Mesodermal cell (in vitro differentiated cells): ENCODE measurements around the gene DPP8.
"Not testable (repeated sequence)": the region's sequence is repeated elsewhere in the genome, so short reads cannot be mapped to it uniquely, and the experiment has no call there.

ENCODE experiments used
- H3K27ac ChIP-seq: 2 replicates; pipeline ENCODE4 v1.7.0; 2013; ENCODE audit warnings: mild to moderate bottlenecking, low read depth, low read length, moderate library complexity; ENCODE audit not compliant: severe bottlenecking
- H3K36me3 ChIP-seq: 2 replicates; pipeline ENCODE4 v1.7.1; 2013; ENCODE audit warnings: mild to moderate bottlenecking, low read length, moderate library complexity; ENCODE audit not compliant: control insufficient read depth, insufficient read depth
- H3K4me1 ChIP-seq: one replicate; pipeline ENCODE4 v1.7.1; 2013; ENCODE audit warnings: mild to moderate bottlenecking, low read length; ENCODE audit not compliant: insufficient read depth, control insufficient read depth, poor library complexity, severe bottlenecking
- H3K4me3 ChIP-seq: 2 replicates; pipeline ENCODE4 v1.7.0; 2013; ENCODE audit warnings: low read length, control low read depth, mild to moderate bottlenecking; ENCODE audit not compliant: insufficient read depth, poor library complexity, severe bottlenecking; ENCODE audit errors: extremely low read depth
- H3K9me3 ChIP-seq: 2 replicates; pipeline ENCODE4 v1.7.1; 2013; ENCODE audit warnings: mild to moderate bottlenecking, low read length, moderate library complexity; ENCODE audit not compliant: control insufficient read depth
- WGBS, 2 experiments: methylation state at CpG; one replicate each; pipeline ENCODE4 v1.1.5; 2013; ENCODE audit warnings: missing lambda C conversion rate in 2 of 2; ENCODE audit not compliant: insufficient coverage in 2 of 2; 5-methylcytosine and 5-hydroxymethylcytosine counted together

Gene DPP8

GRCh38 chr15:65470866-65471265, 46.6 kb downstream of the DPP8 start:
- Histone ChIP-seq H3K4me3 (no peak overlapping the region), H3K27ac (no peak overlapping the region), H3K36me3 (peaks cover 95% of the 10 kb centered on the region), H3K9me3 (no peaks in the 10 kb centered on the region), H3K4me1 (no peaks in the 10 kb centered on the region)
- WGBS, 2 experiments, result no CpG with 5 or more reads among the region's 3 CpGs

DNA sequence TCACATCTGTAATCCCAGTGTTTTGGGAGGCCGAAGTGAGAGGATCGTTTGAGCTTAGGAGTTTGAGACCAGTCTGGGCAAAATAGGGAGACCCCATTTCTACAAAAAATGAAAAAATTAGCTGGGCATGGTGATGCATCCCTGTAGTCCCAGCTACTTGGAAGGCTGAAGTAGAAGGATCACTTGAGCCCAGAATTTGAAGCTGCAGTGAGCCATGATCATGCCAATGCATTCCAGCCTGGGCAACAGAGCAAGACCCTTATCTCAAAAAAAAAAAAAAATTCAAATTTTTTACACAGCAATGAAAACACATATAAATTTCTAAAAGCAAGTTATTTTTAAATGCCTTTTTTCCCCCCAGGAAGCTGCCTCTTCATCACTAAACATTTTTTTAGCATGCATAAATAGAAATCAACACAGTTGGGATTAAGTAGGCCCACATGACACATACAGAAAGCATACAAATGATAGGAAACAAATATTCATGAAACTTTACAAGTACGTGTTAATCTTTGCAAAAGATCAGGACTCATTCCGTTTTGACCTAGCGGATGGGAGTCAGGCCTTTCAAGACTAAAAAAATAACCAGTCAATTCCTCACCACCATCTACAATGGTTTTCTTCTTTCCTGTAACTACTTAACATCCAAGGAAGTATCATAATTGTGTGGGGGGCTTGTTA, 49.1 kb downstream of the DPP8 start:
- H3K4me1 ChIP-seq, result no peaks in the 10 kb centered on the region
- peaks cover 94% of the 10 kb centered on the region for H3K36me3 ChIP-seq
- WGBS, 2 experiments, result 98% methylated on average over 5 of the region's 5 CpGs; no CpG with 5 or more reads in 1 of the 2 experiments
- no peaks in the 10 kb centered on the region for H3K9me3 ChIP-seq
- H3K4me3 ChIP-seq, result no peak overlapping the region
- no peak overlapping the region for H3K27ac ChIP-seq

GRCh38 chr15:65466901-65467300, 50.6 kb downstream of the DPP8 start:
- Histone ChIP-seq H3K4me1 (no peaks in the 10 kb centered on the region), H3K36me3 (peaks cover 94% of the 10 kb centered on the region), H3K9me3 (no peaks in the 10 kb centered on the region), H3K27ac (no peak overlapping the region), H3K4me3 (no peak overlapping the region)
- 92 to 96% methylated on average over 3 of the region's 3 CpGs for WGBS, 2 experiments

- not testable (repeated sequence) for H3K9me3 ChIP-seq, H3K4me1 ChIP-seq, H3K27ac ChIP-seq, H3K4me3 ChIP-seq
- peaks cover 95% of the 10 kb centered on the region for H3K36me3 ChIP-seq
- 98 to 100% methylated on average over 1 to 5 of the region's 6 CpGs for WGBS, 2 experiments
Measured at GRCh38 chr15:65463096-65463495, 54.4 kb downstream of the DPP8 start.

GRCh38 chr15:65460741-65461347, 56.6 kb downstream of the DPP8 start:
- 90 to 95% methylated on average over 4 of the region's 5 CpGs for WGBS, 2 experiments

GRCh38 chr15:65455256-65455655, 62.2 kb downstream of the DPP8 start:
- not testable (repeated sequence) for H3K9me3 ChIP-seq, H3K4me3 ChIP-seq, H3K27ac ChIP-seq, H3K4me1 ChIP-seq
- 93 to 100% methylated on average over 3 of the region's 4 CpGs for WGBS, 2 experiments
- peaks cover 85% of the 10 kb centered on the region for H3K36me3 ChIP-seq

More at GRCh38 chr15:65460741-65461347, 56.6 kb downstream of the DPP8 start:
- H3K9me3 ChIP-seq, result no peaks in the 10 kb centered on the region
- no peaks in the 10 kb centered on the region for H3K4me1 ChIP-seq
- H3K4me3 ChIP-seq, result no peak overlapping the region
- no peak overlapping the region for H3K27ac ChIP-seq
- H3K36me3 ChIP-seq, result peaks cover 97% of the 10 kb centered on the region

DNA sequence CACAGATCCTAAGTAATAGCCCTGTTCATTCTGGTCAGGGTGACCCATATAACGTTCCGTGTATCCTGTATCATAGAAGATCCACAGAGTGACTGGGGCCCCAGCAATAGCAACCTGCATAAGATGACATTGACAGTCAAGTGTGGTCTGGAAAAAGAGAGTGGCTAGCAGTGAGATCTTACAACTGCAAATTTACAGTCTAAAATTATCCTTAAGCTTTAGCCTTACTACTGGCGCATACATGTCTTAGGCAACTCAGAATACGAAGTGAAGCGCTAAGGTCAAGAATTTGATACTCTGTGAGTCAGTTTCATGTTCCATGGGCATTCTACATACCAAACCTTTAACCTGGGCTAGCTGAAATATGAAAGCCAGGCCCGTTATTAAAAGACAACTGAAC, 65.5 kb downstream of the DPP8 start:
- Histone ChIP-seq H3K36me3 (peaks cover 70% of the 10 kb centered on the region), H3K27ac (no peak overlapping the region), H3K4me1 (no peaks in the 10 kb centered on the region), H3K4me3 (no peak overlapping the region), H3K9me3 (no peaks in the 10 kb centered on the region)
- WGBS, 2 experiments, result 95% methylated on average over 5 to 6 of the region's 6 CpGs

- H3K4me1 ChIP-seq, result no peaks in the 10 kb centered on the region
- no peak overlapping the region for H3K27ac ChIP-seq
- peaks cover 70% of the 10 kb centered on the region for H3K36me3 ChIP-seq
- no peak overlapping the region for H3K4me3 ChIP-seq
- no peaks in the 10 kb centered on the region for H3K9me3 ChIP-seq
Measured at GRCh38 chr15:65450556-65450955, 66.9 kb downstream of the DPP8 start.

- no peaks in the 10 kb centered on the region for H3K4me1 ChIP-seq
- no peaks in the 10 kb centered on the region for H3K9me3 ChIP-seq
- WGBS, 2 experiments, result 100% methylated on average over 1 of the region's 2 CpGs; no CpG with 5 or more reads in 1 of the 2 experiments
- peaks cover 61% of the 10 kb centered on the region for H3K36me3 ChIP-seq
- H3K4me3 ChIP-seq, result no peak overlapping the region
- H3K27ac ChIP-seq, result no peak overlapping the region
Measured at GRCh38 chr15:65447145-65447544, 70.3 kb downstream of the DPP8 start.

DNA sequence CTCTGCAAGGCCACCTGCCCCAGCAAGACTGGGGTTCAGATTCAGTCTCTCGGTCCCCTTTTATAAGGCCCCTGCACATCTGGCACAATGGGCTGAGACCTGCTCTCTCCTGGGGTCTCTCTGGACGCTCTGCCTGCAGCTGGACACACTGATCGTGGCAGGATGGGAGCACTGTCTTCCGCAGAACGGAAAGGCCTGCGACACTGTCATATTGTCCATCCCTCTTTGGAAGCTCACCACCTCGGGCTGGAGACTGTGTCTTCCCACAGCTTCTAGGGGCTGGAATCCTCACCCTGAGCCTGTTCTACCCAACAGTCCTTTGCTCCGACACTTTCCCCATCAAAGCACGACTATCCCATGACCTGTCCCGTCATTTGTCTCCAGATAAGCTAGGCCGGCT, 83.3 kb downstream of the DPP8 start:
- WGBS, 2 experiments, result 89 to 92% methylated on average over 11 of the region's 11 CpGs

DNA sequence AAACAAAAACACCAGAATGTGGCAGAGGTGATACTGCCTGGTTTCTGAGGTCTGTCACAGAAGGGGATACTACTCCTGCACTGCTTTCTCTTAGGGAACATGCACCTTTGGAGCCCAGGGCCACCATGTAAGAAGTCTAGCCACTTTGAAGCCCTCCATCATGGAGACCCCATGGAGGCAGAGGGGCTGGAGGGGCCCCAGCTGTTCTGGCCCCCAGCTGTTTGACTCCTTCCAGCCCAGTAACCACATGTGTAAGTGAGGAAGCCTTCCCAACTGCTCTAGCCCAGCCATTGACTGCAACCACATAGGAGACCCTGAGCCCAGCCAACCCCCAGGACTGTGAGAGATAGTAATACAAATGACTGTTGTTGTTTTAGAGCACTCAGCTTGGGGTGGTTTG, 85.8 kb downstream of the DPP8 start:
- H3K4me1 ChIP-seq, result peaks cover 4% of the 10 kb centered on the region
- H3K27ac ChIP-seq, result no peak overlapping the region
- no peaks in the 10 kb centered on the region for H3K9me3 ChIP-seq
- no peaks in the 10 kb centered on the region for H3K36me3 ChIP-seq
- H3K4me3 ChIP-seq, result no peak overlapping the region

More for the DNA sequence above, 83.3 kb downstream of the DPP8 start:
- no peak overlapping the region for H3K27ac ChIP-seq
- peaks cover 4% of the 10 kb centered on the region for H3K4me1 ChIP-seq
- no peak overlapping the region for H3K4me3 ChIP-seq
- H3K9me3 ChIP-seq, result no peaks in the 10 kb centered on the region
- H3K36me3 ChIP-seq, result no peaks in the 10 kb centered on the region
